ENCODE data around the gene SSNA1. TPM values are rescaled to one million over a fixed set of nuclear protein-coding genes. Genes with fewer than 3 reads are reported as not detected.
A peak's percentile ranks its signal among the peaks of the same experiment; 100 is the strongest.

SSNA1 gene
- total RNA-seq, 1 donor from 2014 or later = 47.0 TPM

- Histone ChIP-seq H3K36me3 (ENCODE audit: control insufficient read depth in 3 of 3, insufficient read depth in 3 of 3, low read length in 3 of 3) (peaks cover 55 to 71% (median 67%) of the 10 kb centered on the region in 3 donors), H3K27ac (ENCODE audit: low read depth, low read length) (no peak overlapping the region), H3K9ac (ENCODE audit: low read depth in 1 of 3, low read length in 3 of 3) (no peak overlapping the region), H3K4me3 (ENCODE audit: low read length in 3 of 3) (no peak overlapping the region), H3K9me3 (ENCODE audit: control insufficient read depth in 3 of 3, low read length in 3 of 3) (no peaks in the 10 kb centered on the region), H3K4me1 (ENCODE audit: control insufficient read depth in 3 of 3, insufficient read depth in 3 of 3, low read length in 3 of 3) (peaks cover 34 to 46% (median 35%) of the 10 kb centered on the region in 3 donors), H3K27me3 (ENCODE audit: control insufficient read depth in 3 of 3, insufficient read depth in 3 of 3, low read length in 3 of 3) (no peaks in the 10 kb centered on the region)
Measured at GRCh38 chr9:137184881-137185660, 3.4 kb upstream of the SSNA1 start.

GRCh38 chr9:137185921-137186320 is 2.6 kb upstream of the SSNA1 start:
- peaks cover 55 to 72% (median 66%) of the 10 kb centered on the region in 3 donors for H3K36me3 ChIP-seq (ENCODE audit: control insufficient read depth in 3 of 3, insufficient read depth in 3 of 3, low read length in 3 of 3)
- peaks cover 40 to 54% (median 42%) of the 10 kb centered on the region in 3 donors for H3K4me1 ChIP-seq (ENCODE audit: control insufficient read depth in 3 of 3, insufficient read depth in 3 of 3, low read length in 3 of 3)
- no peaks in the 10 kb centered on the region for H3K27me3 ChIP-seq (ENCODE audit: control insufficient read depth in 3 of 3, insufficient read depth in 3 of 3, low read length in 3 of 3)
- no peak overlapping the region for H3K27ac ChIP-seq (ENCODE audit: low read depth, low read length)
- H3K9ac ChIP-seq (ENCODE audit: low read depth in 1 of 3, low read length in 3 of 3) = peak overlapping the region in 1 of 3 donors; percentile 95
- H3K4me3 ChIP-seq (ENCODE audit: low read length in 3 of 3) = peak overlapping the region in 1 of 3 donors; percentile 91
- H3K9me3 ChIP-seq (ENCODE audit: control insufficient read depth in 3 of 3, low read length in 3 of 3) = no peaks in the 10 kb centered on the region

GRCh38 chr9:137186385-137186784 is 2.1 kb upstream of the SSNA1 start:
- H3K36me3 ChIP-seq (ENCODE audit: control insufficient read depth in 3 of 3, insufficient read depth in 3 of 3, low read length in 3 of 3) = peaks cover 55 to 72% (median 65%) of the 10 kb centered on the region in 3 donors
- H3K27me3 ChIP-seq (ENCODE audit: control insufficient read depth in 3 of 3, insufficient read depth in 3 of 3, low read length in 3 of 3) = no peaks in the 10 kb centered on the region
- H3K4me1 ChIP-seq (ENCODE audit: control insufficient read depth in 3 of 3, insufficient read depth in 3 of 3, low read length in 3 of 3) = peaks cover 42 to 59% (median 42%) of the 10 kb centered on the region in 3 donors
- no peaks in the 10 kb centered on the region for H3K9me3 ChIP-seq (ENCODE audit: control insufficient read depth in 3 of 3, low read length in 3 of 3)
- H3K27ac ChIP-seq (ENCODE audit: low read depth, low read length) = no peak overlapping the region
- H3K4me3 ChIP-seq (ENCODE audit: low read length in 3 of 3) = peak overlapping the region; percentile 91 to 99 (median 96)
- H3K9ac ChIP-seq (ENCODE audit: low read depth in 1 of 3, low read length in 3 of 3) = peak overlapping the region in 2 of 3 donors; percentile 6 to 95

GRCh38 chr9:137187386-137187785 is 1.1 kb upstream of the SSNA1 start:
- Histone ChIP-seq H3K36me3 (ENCODE audit: control insufficient read depth in 3 of 3, insufficient read depth in 3 of 3, low read length in 3 of 3) (peaks cover 51 to 67% (median 61%) of the 10 kb centered on the region in 3 donors), H3K9ac (ENCODE audit: low read depth in 1 of 3, low read length in 3 of 3) (peak overlapping the region; percentile 83 to 97 (median 95)), H3K9me3 (ENCODE audit: control insufficient read depth in 3 of 3, low read length in 3 of 3) (no peaks in the 10 kb centered on the region), H3K4me1 (ENCODE audit: control insufficient read depth in 3 of 3, insufficient read depth in 3 of 3, low read length in 3 of 3) (peaks cover 42 to 61% (median 42%) of the 10 kb centered on the region in 3 donors), H3K4me3 (ENCODE audit: low read length in 3 of 3) (peak overlapping the region; percentile 91 to 99 (median 96)), H3K27ac (ENCODE audit: low read depth, low read length) (no peak overlapping the region), H3K27me3 (ENCODE audit: control insufficient read depth in 3 of 3, insufficient read depth in 3 of 3, low read length in 3 of 3) (no peaks in the 10 kb centered on the region)

- peaks cover 42 to 61% (median 42%) of the 10 kb centered on the region in 3 donors for H3K4me1 ChIP-seq (ENCODE audit: control insufficient read depth in 3 of 3, insufficient read depth in 3 of 3, low read length in 3 of 3)
- H3K36me3 ChIP-seq (ENCODE audit: control insufficient read depth in 3 of 3, insufficient read depth in 3 of 3, low read length in 3 of 3) = peaks cover 44 to 60% (median 54%) of the 10 kb centered on the region in 3 donors
- peak overlapping the region; percentile 91 to 99 (median 96) for H3K4me3 ChIP-seq (ENCODE audit: low read length in 3 of 3)
- no peaks in the 10 kb centered on the region for H3K9me3 ChIP-seq (ENCODE audit: control insufficient read depth in 3 of 3, low read length in 3 of 3)
- H3K27ac ChIP-seq (ENCODE audit: low read depth, low read length) = peak overlapping the region; percentile 90
- H3K9ac ChIP-seq (ENCODE audit: low read depth in 1 of 3, low read length in 3 of 3) = peak overlapping the region; percentile 83 to 97 (median 95)
- H3K27me3 ChIP-seq (ENCODE audit: control insufficient read depth in 3 of 3, insufficient read depth in 3 of 3, low read length in 3 of 3) = no peaks in the 10 kb centered on the region
Measured at GRCh38 chr9:137188086-137188489, 388 bp upstream of the SSNA1 start.

GRCh38 chr9:137189297-137190295 is 1.1 kb downstream of the SSNA1 start:
- H3K27ac ChIP-seq (ENCODE audit: low read depth, low read length) = peak overlapping the region; percentile 90
- peaks cover 42 to 71% (median 53%) of the 10 kb centered on the region in 3 donors for H3K4me1 ChIP-seq (ENCODE audit: control insufficient read depth in 3 of 3, insufficient read depth in 3 of 3, low read length in 3 of 3)
- peak overlapping the region; percentile 91 to 99 (median 96) for H3K4me3 ChIP-seq (ENCODE audit: low read length in 3 of 3)
- H3K36me3 ChIP-seq (ENCODE audit: control insufficient read depth in 3 of 3, insufficient read depth in 3 of 3, low read length in 3 of 3) = peaks cover 29 to 47% (median 39%) of the 10 kb centered on the region in 3 donors
- H3K9me3 ChIP-seq (ENCODE audit: control insufficient read depth in 3 of 3, low read length in 3 of 3) = no peaks in the 10 kb centered on the region
- H3K27me3 ChIP-seq (ENCODE audit: control insufficient read depth in 3 of 3, insufficient read depth in 3 of 3, low read length in 3 of 3) = no peaks in the 10 kb centered on the region
- peak overlapping the region; percentile 85 to 97 (median 95) for H3K9ac ChIP-seq (ENCODE audit: low read depth in 1 of 3, low read length in 3 of 3)

- H3K9me3 ChIP-seq (ENCODE audit: control insufficient read depth in 3 of 3, low read length in 3 of 3) = no peaks in the 10 kb centered on the region
- H3K36me3 ChIP-seq (ENCODE audit: control insufficient read depth in 3 of 3, insufficient read depth in 3 of 3, low read length in 3 of 3) = peaks cover 26 to 40% (median 34%) of the 10 kb centered on the region in 3 donors
- peaks cover 42 to 75% (median 61%) of the 10 kb centered on the region in 3 donors for H3K4me1 ChIP-seq (ENCODE audit: control insufficient read depth in 3 of 3, insufficient read depth in 3 of 3, low read length in 3 of 3)
- peak overlapping the region; percentile 90 for H3K27ac ChIP-seq (ENCODE audit: low read depth, low read length)
- H3K27me3 ChIP-seq (ENCODE audit: control insufficient read depth in 3 of 3, insufficient read depth in 3 of 3, low read length in 3 of 3) = no peaks in the 10 kb centered on the region
- peak overlapping the region in 1 of 3 donors; percentile 99 for H3K4me3 ChIP-seq (ENCODE audit: low read length in 3 of 3)
- H3K9ac ChIP-seq (ENCODE audit: low read depth in 1 of 3, low read length in 3 of 3) = peak overlapping the region in 2 of 3 donors; percentile 95 to 97
Measured at GRCh38 chr9:137190315-137190856, 1.9 kb downstream of the SSNA1 start.

- Histone ChIP-seq H3K27me3 (ENCODE audit: control insufficient read depth in 3 of 3, insufficient read depth in 3 of 3, low read length in 3 of 3) (no peaks in the 10 kb centered on the region), H3K36me3 (ENCODE audit: control insufficient read depth in 3 of 3, insufficient read depth in 3 of 3, low read length in 3 of 3) (peaks cover 21 to 31% (median 26%) of the 10 kb centered on the region in 3 donors), H3K4me1 (ENCODE audit: control insufficient read depth in 3 of 3, insufficient read depth in 3 of 3, low read length in 3 of 3) (peaks cover 37 to 75% (median 62%) of the 10 kb centered on the region in 3 donors), H3K9me3 (ENCODE audit: control insufficient read depth in 3 of 3, low read length in 3 of 3) (no peaks in the 10 kb centered on the region), H3K9ac (ENCODE audit: low read depth in 1 of 3, low read length in 3 of 3) (peak overlapping the region in 1 of 3 donors; percentile 25), H3K4me3 (ENCODE audit: low read length in 3 of 3) (no peak overlapping the region), H3K27ac (ENCODE audit: low read depth, low read length) (no peak overlapping the region)
Measured at GRCh38 chr9:137191245-137191644, 2.8 kb downstream of the SSNA1 start.

GRCh38 chr9:137191691-137192447 is 3.4 kb downstream of the SSNA1 start:
- Histone ChIP-seq H3K4me3 (ENCODE audit: low read length in 3 of 3) (no peak overlapping the region), H3K27me3 (ENCODE audit: control insufficient read depth in 3 of 3, insufficient read depth in 3 of 3, low read length in 3 of 3) (no peaks in the 10 kb centered on the region), H3K9me3 (ENCODE audit: control insufficient read depth in 3 of 3, low read length in 3 of 3) (no peaks in the 10 kb centered on the region), H3K27ac (ENCODE audit: low read depth, low read length) (no peak overlapping the region), H3K4me1 (ENCODE audit: control insufficient read depth in 3 of 3, insufficient read depth in 3 of 3, low read length in 3 of 3) (peaks cover 30 to 73% (median 61%) of the 10 kb centered on the region in 3 donors), H3K36me3 (ENCODE audit: control insufficient read depth in 3 of 3, insufficient read depth in 3 of 3, low read length in 3 of 3) (peaks cover 19 to 26% (median 22%) of the 10 kb centered on the region in 3 donors), H3K9ac (ENCODE audit: low read depth in 1 of 3, low read length in 3 of 3) (peak overlapping the region in 1 of 3 donors; percentile 25)
